Inferior parietal cortex (tissue), 1 donor: Measurements from ENCODE around the gene MLLT6.

Experiments used
- DNase-seq: peaks from one replicate; pipeline ENCODE4 v3.0.0-alpha.2; 2016; ENCODE audit errors: extremely low spot score

Gene MLLT6

DNA sequence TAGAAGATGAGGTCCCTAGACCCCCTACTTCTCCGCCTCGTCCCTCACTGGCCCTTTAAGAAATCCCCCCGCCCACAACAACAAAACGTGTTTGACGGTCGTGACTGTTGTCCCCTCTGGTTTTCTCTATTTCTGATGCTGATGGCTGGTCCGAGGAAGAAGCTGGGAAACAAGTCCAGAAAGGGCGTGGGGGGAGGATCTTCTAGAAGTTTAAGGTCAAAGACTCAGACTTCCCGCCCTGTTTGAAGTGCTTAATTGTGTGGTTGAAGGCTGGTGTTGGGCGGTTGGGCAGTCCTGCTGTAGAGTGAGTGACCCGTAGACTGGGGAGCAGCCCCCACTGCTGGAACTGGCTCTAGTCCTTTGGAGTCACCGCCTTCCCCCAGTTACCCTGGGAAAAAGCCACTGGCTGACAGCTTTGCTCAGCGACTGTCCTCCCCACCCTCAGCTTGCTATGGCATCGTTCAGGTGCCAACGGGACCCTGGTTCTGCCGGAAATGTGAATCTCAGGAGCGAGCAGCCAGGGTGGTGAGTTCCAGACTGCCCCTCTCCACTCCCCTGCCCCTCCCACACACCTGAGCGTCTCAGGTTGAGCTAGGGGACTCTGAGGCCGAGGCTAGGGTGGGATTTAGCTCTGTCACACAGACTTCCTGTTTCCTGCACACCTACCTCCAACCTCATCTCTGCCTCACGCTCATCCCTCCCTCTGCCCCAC lies 1.6 kb downstream of the MLLT6 start:
- DNase-seq = no peak

DNA sequence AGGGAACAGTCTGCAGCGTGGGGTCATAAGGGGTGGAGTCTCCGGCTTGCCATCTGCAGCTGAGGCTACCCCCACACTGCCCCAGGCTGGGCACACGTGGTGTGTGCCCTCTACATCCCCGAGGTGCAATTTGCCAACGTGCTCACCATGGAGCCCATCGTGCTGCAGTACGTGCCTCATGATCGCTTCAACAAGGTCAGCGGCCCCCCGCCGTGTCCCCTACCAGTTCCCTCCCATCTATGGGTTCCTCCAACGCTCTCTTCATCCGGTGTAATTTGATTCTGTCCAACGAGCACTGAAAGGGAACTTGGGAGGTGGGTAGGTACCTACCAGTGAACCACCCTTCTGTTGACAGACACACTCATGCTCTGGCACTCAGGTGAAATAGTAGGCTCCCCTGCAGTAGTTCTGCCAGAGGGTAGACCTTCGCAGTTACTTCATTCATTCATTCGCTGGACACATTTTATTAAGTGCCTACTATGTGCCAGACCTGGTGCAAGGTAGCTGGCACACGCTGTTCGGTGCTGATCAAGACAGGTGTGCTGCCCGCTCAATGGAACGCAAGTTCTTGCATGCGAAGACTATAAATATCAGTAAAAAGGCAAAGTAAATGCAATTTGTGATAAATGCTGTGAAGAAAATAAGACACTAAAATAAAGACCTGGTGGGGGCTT lies 2.7 kb downstream of the MLLT6 start:
- DNase-seq = no peak

DNA sequence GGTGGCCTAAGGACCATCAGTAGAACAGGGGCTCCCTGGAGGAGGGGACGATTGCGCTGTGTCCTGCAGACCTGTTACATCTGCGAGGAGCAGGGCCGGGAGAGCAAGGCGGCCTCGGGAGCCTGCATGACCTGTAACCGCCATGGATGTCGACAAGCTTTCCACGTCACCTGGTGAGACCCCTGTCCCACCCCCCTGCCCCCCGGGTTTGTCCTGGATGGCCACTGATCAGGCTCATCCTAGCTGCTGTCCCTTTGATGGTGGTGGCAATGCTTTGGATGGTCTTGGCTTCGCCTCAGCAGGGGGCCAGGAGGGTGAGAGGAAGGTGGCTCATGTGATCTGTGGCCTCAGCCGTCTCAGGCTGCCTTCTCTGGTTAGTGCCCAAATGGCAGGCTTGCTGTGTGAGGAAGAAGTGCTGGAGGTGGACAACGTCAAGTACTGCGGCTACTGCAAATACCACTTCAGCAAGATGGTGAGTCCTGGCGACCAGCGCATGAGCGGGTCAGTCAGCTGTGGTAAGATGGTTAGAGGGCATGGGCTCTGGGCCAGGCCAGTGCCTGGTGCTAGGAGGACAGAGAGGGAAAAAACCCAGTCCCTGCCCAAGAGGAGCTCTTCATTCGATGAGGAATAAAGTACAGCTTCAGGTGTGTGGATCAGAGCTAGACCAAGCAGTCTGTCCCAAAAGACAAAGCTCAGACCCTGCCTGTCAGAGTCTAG lies 4.2 kb downstream of the MLLT6 start:
- DNase-seq = no peak

DNA sequence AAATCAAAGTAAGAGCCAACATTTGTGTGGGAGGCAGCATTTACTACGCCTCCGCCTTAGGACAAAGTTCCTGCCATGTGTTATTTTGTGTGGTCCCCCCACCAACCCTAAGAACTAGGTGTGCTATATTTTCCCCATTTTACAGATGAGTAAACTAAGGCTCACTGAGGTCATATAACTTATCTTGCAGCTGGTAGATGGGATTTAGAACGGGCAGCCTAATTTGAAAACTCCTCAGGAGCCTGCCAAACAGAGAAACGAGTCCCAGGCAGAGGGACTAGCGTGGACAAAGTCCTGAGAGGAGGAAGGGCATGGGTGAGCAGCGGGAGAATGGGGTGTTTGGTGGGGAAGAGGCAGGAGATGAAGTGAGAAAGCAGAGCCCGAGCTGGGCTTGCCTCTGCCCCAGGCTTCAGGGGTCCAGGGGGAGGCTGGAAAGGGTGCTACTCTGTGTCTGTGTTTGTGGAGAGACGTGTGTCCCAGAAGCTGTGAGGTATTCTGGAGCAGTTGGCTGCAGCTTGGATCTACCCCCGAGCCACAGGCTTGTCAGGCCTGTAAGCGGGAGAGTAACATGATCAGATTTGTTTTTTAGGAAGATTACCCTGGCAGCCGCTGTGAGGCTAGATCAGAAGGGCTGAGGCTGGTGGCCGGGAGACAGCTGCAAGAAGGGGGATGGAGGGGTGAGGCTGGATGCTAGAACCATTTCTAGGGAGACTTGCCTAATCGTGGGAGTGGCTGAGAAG lies 5.0 kb downstream of the MLLT6 start:
- DNase-seq = no peak

DNA sequence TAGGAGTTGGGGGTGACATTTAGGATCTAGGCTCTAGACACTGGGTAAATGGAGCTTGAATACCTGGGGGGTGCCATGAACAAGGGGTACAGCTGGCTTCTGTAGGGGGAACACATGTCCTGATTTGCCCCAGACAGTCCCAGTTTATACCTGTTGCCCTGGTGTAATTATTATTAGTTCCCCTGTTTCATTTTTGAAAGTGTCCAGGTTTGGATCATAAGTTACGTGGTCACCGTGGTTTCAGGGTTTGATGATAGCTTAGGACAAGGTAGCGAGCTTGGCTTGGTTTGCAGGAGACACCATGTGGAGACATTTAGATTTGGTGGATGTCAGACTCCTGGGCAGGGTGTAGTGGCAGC lies 5.5 kb downstream of the MLLT6 start:
- no peak for DNase-seq

DNA sequence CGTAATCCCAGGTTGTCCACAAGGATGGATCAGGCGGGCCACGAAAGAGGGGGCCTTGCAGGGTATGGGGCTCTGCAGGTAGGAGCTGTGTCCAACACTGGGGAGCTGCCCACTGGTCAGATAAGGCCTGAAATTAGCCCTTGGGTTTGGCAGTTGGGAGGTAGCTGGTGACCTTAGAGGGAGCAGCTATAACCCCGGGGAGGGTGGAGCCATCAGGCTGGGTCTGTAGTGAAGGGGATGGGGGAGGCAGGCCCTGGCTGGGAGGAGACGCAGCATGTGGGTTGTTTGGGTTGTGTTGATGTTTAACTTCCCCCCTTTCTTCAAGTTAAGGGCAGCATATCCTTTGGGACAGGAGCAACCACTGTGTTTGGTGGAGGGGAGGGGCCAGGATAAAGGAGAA lies 5.9 kb downstream of the MLLT6 start:
- no peak for DNase-seq

DNA sequence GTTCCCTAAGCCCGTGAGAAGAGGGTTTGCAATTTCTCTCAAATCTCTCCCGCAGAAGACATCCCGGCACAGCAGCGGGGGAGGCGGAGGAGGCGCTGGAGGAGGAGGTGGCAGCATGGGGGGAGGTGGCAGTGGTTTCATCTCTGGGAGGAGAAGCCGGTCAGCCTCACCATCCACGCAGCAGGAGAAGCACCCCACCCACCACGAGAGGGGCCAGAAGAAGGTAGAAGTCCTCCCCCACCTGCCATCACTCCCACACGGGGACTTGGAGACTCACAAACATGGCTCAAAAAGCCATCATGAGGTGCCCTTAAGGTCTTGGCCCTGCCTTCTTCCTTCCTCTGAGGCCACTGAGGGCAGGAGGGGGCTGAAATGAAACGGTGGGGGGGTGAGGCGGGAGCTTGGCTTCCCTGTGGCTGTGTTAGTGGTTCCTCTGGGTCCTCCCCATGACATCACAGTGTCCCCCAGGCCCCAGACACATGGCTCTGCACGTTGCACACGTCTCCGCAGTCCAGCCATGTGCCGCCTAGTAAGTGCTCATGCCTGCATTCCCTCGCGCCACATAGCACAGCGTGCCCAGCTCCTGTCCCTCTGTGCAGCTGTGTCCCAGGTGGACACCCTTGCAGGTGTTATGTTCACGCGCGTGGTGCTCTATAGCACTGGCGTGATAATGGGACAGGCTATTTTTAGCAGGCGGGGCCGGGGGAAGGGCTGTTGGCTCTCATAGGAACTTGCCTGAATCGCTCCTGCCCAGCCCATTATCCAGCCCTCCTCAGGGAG lies 6.9 kb downstream of the MLLT6 start:
- DNase-seq = no peak

DNA sequence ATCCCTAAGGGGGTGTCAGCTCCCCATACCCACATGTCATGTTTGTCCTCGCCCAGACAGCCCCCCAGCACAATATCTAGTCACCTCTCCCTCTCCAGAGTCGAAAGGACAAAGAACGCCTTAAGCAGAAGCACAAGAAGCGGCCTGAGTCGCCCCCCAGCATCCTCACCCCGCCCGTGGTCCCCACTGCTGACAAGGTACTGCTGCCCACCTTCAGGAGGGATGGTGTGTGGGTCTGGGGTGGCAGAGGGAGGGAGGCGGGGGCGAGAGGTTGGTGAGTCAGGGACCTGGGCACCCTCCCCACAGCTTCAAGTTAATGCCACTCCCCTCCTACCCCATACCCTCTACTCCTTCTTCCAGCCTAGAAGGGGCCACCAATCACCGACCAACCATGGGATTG lies 7.5 kb downstream of the MLLT6 start:
- DNase-seq = no peak

DNA sequence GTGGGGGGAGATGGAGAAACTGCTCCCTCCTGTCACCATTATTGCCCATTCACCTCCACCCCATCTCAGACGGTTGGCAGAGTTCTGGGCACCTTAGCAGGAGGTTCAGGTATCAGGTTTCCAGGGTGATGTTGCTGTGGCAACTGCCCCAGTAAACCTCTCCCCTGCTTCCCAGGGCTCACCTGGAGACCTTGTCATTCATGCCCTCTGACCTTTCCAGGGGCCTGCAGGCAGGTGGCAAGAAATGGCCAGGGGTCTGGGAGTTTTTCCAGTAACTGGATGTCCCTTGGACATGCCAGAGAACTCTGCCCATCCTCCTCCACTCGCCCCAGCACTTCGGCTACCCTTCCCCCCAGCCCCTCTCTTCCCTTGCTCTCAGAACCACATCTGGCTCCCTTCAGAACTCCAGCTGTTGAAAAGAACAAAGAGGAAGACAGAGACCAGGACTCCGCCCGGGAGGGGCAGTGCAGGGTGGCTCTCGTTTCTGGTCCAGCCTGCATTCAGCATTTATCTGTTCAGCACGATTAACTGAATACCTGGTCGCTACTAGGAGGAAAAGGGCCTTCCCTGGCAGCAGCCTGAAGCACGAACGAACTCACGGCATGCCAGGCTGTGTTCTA lies 8.5 kb downstream of the MLLT6 start:
- DNase-seq = no peak

DNA sequence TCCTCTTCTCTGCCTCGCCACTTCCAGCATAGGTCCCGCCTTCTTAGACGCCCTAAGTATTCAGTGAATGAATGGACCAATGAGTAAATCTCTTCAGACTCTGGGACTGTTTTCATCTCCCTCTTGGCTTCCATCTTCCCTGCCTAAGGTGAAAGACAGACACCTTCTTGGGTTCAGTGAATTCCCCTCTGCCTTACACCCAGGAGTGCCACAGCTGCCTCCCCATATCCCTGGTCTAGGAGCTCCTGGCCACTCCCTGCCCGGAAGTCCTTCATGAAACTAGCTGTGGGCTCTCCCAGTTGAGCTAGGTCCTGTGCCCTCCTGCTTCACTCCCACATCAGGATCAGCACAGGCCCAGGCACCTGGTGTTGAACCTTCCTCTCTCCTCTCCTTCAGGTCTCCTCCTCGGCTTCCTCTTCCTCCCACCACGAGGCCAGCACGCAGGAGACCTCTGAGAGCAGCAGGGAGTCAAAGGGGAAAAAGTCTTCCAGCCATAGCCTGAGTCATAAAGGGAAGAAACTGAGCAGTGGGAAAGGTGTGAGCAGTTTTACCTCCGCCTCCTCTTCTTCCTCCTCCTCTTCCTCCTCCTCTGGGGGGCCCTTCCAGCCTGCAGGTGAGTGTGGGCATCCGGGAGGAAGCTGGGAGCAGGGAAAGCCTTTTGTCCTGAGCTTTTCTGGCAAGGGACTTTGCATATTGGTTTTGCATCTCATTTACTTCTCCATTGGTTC lies 10.3 kb downstream of the MLLT6 start:
- no peak for DNase-seq

DNA sequence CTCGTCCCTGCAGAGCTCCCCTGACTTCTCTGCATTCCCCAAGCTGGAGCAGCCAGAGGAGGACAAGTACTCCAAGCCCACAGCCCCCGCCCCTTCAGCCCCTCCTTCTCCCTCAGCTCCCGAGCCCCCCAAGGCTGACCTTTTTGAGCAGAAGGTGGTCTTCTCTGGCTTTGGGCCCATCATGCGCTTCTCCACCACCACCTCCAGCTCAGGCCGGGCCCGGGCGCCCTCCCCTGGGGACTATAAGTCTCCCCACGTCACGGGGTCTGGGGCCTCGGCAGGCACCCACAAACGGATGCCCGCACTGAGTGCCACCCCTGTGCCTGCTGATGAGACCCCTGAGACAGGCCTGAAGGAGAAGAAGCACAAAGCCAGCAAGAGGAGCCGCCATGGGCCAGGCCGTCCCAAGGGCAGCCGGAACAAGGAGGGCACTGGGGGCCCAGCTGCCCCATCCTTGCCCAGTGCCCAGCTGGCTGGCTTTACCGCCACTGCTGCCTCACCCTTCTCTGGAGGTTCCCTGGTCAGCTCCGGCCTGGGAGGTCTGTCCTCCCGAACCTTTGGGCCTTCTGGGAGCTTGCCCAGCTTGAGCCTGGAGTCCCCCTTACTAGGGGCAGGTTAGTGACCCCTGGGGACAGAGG lies 11.4 kb downstream of the MLLT6 start:
- no peak for DNase-seq

DNA sequence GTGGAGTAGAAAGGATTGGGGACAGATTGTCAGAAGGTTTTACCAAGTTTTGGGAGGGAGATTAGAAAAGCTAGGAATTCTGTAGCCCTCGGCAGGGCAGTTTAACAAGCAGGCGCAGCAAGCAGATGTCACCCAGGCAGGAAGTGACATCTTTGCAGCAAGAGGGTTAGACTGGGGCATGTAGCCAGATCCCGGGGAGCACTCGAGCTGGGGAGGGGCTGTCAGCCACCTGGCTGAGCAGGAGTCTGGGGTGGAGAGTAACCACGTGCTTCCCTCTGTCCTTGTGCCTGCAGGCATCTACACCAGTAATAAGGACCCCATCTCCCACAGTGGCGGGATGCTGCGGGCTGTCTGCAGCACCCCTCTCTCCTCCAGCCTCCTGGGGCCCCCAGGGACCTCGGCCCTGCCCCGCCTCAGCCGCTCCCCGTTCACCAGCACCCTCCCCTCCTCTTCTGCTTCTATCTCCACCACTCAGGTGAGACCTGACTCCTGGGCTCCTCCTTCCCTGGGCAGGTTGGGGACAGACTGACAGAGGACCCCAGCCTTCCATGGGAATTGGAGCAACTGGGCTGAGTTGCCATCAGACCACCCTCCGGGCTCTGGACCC lies 12.2 kb downstream of the MLLT6 start:
- no peak for DNase-seq

DNA sequence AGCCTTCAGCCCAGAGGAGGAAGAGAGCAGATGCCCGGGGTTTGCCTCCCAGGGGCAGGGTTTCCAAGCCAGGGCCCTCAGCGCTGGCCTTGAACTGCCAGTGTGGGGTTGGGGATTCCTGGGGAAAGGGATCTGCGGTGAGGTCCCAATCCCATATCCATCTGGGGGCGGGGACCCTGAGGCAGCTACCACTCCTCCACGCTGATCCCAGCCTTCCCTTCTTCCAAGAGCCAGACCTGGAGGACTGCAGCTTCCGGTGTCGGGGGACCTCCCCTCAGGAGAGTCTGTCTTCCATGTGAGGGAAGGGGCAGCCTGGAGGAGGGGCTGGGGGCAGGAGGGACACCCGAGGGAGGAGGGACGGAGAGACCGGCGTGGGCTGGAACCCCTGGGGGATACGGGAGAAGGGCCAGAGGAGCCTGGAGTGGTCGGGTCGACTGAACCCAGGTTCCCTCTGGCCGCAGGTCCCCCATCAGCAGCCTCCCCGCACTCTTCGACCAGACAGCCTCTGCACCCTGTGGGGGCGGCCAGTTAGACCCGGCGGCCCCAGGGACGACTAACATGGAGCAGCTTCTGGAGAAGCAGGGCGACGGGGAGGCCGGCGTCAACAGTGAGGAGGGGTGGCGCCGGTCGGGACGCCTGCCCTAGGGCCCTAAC lies 14.3 kb downstream of the MLLT6 start:
- no peak for DNase-seq

DNA sequence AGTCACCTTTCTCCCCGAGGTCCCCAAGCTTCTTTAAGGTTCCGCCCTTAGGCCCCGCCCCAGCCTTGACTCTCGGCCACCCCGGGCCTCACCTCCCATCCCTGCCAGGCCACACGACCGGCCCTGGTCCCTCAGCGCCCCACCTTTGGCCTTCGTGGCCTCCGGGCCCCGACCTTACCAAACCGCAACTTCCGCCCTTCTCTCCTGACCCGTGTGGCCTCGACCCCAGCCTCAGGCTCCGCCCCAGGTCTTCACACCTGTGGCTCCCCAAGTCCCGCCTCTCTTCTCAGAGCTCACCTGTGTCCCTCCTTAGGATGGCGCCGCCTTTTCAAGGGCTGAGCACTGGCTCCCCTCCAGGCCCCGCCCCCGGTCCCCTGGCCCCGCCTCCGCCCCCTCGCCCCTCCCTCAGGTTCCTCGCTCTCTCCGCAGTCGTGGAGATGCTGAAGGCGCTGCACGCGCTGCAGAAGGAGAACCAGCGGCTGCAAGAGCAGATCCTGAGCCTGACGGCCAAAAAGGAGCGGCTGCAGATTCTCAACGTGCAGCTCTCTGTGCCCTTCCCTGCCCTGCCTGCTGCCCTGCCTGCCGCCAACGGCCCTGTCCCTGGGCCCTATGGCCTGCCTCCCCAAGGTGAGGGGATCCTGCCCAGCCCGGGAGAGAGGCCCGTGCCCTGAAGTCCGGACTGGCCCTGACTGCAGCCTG lies 15.0 kb downstream of the MLLT6 start:
- no peak for DNase-seq

DNA sequence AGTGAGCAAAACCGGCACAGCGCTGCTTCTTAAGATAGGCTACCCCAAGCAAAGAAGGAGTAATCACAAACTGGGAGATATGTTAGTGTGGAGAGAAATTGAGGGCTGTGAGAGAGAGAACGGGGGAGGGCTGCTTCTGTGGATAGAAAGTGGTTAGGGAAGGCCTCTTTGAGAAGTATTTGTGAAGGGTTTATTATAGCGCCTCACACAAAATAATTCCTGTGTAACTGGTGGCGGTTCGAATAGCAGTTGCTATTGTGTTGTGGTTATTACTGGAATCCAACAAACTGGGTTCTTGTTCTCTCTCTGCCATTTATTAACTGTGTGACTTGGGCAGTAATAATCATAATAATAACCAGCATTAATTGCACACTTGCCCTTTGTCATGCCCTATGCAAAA lies 15.9 kb downstream of the MLLT6 start:
- no peak for DNase-seq

DNA sequence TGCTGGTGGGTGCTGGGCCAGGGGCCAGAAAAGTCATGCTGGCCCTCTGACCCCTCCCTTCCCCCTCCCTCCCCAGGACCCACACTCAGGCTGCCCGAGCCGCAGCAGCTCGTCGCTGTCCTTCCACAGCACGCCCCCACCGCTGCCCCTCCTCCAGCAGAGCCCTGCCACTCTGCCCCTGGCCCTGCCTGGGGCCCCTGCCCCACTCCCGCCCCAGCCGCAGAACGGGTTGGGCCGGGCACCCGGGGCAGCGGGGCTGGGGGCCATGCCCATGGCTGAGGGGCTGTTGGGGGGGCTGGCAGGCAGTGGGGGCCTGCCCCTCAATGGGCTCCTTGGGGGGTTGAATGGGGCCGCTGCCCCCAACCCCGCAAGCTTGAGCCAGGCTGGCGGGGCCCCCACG lies 16.7 kb downstream of the MLLT6 start:
- DNase-seq = no peak

DNA sequence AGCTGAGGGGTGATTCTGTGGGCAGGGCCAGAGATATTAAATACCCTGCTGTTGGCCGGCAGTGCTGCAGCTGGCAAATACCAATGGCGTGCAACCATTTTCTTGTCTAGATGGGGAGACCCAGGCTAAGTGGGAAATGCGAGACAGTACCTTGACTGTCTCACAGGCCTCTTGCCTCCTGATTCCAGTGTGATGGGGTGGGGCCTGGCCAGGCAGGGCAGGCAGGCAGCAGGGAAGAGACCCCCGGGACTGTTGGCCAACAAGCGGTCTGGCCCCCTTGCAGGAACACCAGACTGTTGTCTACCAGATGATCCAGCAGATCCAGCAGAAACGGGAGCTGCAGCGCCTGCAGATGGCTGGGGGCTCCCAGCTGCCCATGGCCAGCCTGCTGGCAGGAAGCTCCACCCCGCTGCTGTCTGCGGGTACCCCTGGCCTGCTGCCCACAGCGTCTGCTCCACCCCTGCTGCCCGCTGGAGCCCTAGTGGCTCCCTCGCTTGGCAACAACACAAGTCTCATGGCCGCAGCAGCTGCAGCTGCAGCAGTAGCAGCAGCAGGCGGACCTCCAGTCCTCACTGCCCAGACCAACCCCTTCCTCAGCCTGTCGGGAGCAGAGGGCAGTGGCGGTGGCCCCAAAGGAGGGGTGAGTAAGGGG lies 19.4 kb downstream of the MLLT6 start:
- DNase-seq = no peak

DNA sequence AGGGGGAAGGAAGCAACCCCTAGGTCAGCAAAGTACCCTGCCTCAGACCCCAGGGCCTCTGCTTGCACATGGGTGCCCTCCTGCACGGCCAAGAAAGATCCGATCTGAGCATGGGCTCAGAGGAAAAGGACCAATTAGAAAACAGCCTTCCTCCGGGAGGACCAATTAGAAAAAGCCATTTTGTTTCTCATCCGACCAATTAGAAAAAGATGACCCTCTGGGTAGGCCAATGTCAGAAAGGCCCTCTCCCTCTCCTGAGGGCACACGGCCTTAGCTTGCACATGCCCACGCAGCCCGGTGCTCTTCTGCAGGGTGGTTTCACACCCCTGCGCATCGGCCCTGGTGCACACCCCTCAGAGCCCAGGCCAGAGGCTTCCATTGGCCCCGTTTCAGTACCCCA lies 20.0 kb downstream of the MLLT6 start:
- no peak for DNase-seq
